BJ (cell line): ENCODE measurements around the gene BBS2. TPM values are rescaled to one million over a fixed set of nuclear protein-coding genes. Genes with fewer than 3 reads are reported as not detected.

Source experiments
- CTCF ChIA-PET: fragments of 350-600 bp; formaldehyde crosslinking; extraction: SDS; loops from one replicate; lab custom pipeline; 2021; ENCODE audit warnings: antibody characterized with exemption, inconsistent platforms; lab: Yijun Ruan, JAX
- POLR2A ChIA-PET: fragments of 300-600 bp; sonication (Branson Sonifier 250); formaldehyde crosslinking; extraction: SDS; loops from one replicate; lab custom pipeline; 2021; ENCODE audit warnings: antibody characterized with exemption; lab: Charles Lee
- DNase-seq: peaks from one replicate; pipeline ENCODE4 v3.0.0-alpha.2; 2011; ENCODE audit warnings: low read depth
- H3K27me3 ChIP-seq: 2 replicates; pipeline ENCODE4 v1.6.0; 2011; ENCODE audit warnings: low read length; ENCODE audit not compliant: control insufficient read depth, insufficient read depth
- H3K36me3 ChIP-seq: 2 replicates; pipeline ENCODE4 v1.5.1; 2011; ENCODE audit warnings: low read length; ENCODE audit not compliant: control insufficient read depth, insufficient read depth
- H3K4me3 ChIP-seq: 2 replicates; pipeline ENCODE4 v1.5.1; 2011; ENCODE audit warnings: low read depth, mild to moderate bottlenecking, control low read depth, low read length
- CTCF ChIP-seq: IDR thresholded peaks from 2 replicates; pipeline ENCODE4 v1.5.1; 2011; ENCODE audit warnings: low read depth, mild to moderate bottlenecking, control low read depth, inconsistent platforms, low read length, moderate library complexity; ENCODE audit not compliant: insufficient read depth
- polyA plus RNA-seq: library from polyadenylated mRNA; depleted of rRNA; stranded (reverse); fragments of >200 nt; gene quantifications from 2 replicates; pipeline ENCODE4 v1.2.3, GENCODE V29; 2011

Gene BBS2
- polyA plus RNA-seq, 1 experiment = 33.8 TPM

DNA sequence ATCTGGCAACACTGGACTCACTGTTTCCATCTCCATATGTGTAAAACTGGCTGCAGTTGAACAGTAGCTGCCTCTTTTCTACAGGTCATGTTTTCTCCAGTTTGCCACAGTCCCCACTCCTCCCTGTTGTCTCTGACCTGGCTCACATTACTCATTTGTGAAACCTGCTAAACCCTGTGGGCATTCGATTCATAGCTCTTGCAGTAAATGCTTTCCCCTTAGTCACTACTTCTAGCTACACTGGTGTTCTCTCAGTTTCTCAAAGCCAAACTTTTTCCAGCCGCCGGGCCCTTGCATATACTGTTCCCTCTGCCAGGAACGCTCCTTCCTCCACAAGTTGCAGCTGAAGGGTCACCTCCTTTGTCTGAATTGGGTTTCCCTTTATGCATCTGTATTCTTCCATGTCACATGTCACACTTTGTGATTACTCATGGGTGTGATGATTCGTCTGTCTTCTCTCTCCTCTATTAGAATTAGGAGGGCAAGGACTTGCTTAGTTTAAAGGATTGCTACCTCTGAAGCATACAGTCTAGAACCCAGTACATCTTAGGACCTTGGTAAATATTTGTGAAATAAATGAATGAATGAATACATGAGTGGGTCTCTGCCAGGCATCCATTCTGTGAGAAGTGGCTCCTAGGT, 30.0 kb upstream of the BBS2 start:
- POLR2A ChIA-PET = no interaction called here
- no peaks in the 10 kb centered on the region for H3K36me3 ChIP-seq
- DNase-seq = no peak
- H3K27me3 ChIP-seq = peaks cover 4% of the 10 kb centered on the region; the same call in 1 of the 2 replicates
- no peak for TF ChIP-seq CTCF
- CTCF ChIA-PET = no interaction called here
- H3K4me3 ChIP-seq = no peak overlapping the region

DNA sequence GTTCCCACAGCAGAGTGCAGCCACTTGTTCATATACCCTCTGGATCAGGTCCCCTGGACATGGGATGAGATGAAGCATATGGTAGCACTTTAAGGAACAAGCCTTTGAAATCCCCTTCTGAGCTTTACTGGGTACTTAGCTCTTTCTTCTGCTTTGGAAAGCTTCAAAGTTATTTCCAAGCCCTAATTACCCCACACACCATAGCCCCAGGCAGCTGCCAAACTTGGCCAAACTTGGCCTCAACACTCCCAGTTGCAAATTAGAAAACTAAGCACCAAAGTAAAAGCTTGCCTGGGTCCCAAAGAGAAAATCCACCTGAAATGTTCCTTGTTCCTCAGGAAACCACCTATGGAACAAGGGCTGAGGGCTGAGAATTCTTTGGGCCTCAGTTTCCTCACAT, 29.3 kb upstream of the BBS2 start:
- TF ChIP-seq CTCF = no peak
- Histone ChIP-seq H3K36me3 (no peaks in the 10 kb centered on the region), H3K4me3 (no peak overlapping the region), H3K27me3 (peaks cover 4% of the 10 kb centered on the region; the same call in 1 of the 2 replicates)
- POLR2A ChIA-PET = no interaction called here
- DNase-seq = no peak
- CTCF ChIA-PET = no interaction called here

- POLR2A ChIA-PET = no interaction called here
- Histone ChIP-seq H3K36me3 (no peaks in the 10 kb centered on the region), H3K4me3 (no peak overlapping the region), H3K27me3 (no peaks in the 10 kb centered on the region)
- CTCF ChIA-PET = interaction anchor here (0.8 to 1.7 kb wide), 2 partner anchors 9 to 53 kb away, joined by 3 to 6 read pairs; no protein-coding TSS in a partner anchor
- no peak for DNase-seq
- TF ChIP-seq CTCF = no peak
Observed at GRCh38 chr16:56547949-56548567, 28.2 kb upstream of the BBS2 start.

DNA sequence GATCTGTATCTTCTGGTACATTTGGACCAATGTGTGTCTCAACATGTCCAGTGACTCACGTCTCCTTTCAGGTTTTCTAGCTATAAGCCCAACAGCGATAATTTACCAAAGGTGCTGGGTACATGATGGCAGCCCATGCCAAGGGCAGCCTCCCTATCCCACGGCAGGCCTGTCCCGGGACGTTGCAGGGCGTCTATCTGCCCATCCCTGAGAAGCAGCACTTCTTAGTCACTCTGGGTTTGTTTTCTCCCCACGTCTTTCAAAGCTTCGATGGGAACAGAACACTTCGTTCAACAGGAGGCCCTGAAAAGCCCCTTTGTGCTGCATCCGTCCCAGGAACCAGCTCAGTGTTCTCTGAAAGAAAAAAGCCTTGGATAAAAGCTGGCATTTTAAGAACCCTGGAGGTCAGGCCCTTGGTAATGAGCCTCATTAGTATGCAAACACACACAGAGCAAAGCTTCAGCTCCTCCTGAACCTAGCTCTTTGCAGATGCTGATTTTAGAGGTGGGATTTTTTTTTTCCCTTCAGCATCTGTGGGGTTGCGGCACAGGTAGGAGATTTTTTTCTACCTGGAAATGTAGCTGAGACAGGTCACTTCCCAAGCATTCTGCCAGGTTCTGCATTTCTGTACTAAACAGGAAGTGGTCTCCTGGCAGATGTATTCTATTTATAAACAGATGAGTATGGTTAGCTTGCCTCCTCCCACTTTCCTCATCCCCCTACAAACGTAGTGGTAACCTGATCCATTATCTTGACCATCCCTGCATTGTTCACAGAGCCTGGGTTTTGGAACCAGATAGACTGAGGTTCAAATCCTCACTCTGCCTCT, 27.5 kb upstream of the BBS2 start:
- CTCF ChIA-PET = interaction anchor here (0.6 to 2.2 kb wide), 6 partner anchors 9 to 168 kb away, joined by 3 to 10 read pairs (median 4); no protein-coding TSS in a partner anchor
- peak; percentile 30 for DNase-seq
- Histone ChIP-seq H3K27me3 (no peaks in the 10 kb centered on the region), H3K4me3 (no peak overlapping the region), H3K36me3 (no peaks in the 10 kb centered on the region)
- no peak for TF ChIP-seq CTCF
- POLR2A ChIA-PET = no interaction called here

DNA sequence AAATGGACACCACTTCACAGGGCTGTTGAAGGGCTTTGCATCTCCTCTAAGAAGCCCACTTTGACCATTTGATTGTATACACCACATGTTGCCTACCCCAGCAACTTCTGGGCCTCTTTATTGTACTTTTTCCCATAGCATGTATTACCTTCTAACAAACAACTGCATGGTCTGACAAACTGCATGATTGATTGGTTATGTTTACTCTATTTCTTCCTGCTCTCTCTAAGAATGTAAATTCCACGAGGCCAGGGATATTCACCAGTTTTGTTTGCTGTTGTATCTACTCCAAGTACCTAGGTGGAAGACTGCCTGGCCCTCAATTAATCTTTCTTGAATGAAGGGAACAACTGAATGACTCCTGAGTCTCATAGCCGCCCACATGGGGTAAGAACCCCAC, 22.2 kb upstream of the BBS2 start:
- TF ChIP-seq CTCF = no peak
- no peaks in the 10 kb centered on the region for H3K36me3 ChIP-seq
- ChIA-PET CTCF (interaction anchor here (0.9 kb wide), 2 partner anchors 10 to 28 kb away, joined by 3 read pairs; no protein-coding TSS in a partner anchor), POLR2A (no interaction called here)
- DNase-seq = no peak
- H3K27me3 ChIP-seq = peaks cover 3% of the 10 kb centered on the region
- no peak overlapping the region for H3K4me3 ChIP-seq
